ENCODE data around the gene FOXL3.

Gene FOXL3

DNA sequence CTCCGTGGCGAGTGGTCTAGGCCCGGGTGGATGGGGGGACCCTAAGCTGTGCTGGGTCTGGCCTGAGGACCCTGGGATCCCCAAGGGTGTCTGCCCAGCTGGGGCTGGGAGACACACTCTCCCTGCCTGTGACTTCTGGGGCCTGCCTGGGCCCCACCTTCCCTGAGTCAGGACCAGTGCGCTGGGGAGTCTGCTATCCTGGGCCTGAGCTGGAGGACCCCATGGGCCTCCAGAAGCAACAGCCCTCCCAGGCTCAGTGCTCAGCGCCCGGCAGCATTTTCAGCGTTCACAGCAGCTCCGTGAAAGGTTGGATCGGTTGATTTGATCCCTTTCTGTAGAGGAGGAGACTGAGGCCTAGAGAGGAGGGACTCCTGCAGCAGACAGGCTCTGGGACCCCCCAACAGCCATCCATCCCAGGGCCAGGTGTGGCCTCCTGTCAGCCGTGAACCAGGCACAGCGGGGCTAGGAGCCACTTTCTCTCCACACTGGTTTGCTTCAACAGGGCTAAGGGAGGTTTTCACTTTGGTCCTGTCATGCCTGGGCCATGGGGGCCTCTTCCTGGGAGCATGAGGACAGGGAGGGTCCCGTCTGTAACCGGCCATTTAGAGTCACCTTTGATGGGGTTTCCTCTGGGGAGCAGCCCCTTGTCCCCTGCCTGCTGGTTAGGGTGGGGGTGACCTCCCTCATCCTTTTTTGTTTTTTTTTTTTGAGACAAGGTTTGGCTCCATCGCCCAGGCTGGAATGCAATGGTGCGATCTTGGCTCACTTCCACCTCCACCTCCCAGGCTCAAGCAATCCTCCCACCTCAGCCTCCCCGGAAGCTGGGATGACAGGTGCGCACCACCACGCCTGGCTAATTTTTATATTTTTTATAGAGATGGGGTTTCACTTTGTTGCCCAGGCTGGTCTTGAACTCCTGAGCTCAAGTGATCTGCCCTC lies 12.4 kb downstream of the FOXL3 start:
- no peak for DNase-seq (ENCODE audit: low read depth)

DNA sequence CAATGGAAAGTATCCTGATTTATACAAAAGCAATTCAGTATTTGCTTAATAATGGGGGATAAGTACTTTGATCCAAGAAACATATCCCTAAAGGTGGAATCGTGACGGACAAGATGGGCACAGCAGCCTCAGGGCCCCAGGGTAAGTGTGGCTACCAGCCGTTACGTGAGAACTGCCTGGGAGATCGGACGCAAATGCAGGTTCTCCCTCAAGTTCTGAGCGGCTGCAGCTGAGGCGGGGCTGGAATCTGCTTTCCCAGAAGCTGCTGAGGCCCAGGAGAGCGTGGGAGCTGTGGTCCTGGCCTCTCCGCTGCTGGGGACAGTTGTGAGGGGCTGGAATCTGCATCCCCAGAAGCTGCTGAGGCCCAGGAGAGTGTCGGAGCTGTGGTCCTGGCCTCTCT lies 13.5 kb downstream of the FOXL3 start:
- DNase-seq (ENCODE audit: low read depth): no peak

DNA sequence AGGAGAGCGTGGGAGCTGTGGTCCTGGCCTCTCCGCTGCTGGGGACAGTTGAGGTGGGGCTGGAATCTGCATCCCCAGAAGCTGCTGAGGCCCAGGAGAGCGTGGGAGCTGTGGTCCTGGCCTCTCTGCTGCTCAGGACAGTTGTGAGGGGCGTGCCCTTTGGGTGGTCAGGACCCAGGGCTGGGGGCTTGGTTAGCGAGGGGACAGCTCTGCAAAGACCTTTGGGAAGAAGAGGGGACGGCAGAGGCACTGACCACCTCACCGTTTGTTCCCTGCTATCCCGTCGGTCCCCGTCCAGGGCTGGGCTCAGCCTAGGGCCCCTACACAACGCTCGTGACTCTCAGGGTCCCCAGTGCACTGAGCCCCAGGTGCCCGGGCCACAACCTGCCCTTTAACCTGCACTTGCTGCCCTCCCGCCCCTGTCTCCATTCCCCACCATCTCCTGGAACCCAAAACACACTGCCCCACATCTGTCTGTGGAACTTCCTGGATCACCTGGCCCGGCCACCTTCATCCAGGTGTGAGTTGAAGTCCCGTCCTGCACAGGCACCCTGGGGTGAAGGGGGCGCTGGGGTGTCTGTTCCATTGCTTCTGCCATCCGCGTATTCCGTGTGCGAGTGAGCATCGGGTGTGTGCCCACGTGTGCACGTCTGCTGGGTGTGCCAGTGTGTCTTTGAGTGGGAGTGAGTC lies 14.1 kb downstream of the FOXL3 start:
- DNase-seq (ENCODE audit: low read depth): no peak

DNA sequence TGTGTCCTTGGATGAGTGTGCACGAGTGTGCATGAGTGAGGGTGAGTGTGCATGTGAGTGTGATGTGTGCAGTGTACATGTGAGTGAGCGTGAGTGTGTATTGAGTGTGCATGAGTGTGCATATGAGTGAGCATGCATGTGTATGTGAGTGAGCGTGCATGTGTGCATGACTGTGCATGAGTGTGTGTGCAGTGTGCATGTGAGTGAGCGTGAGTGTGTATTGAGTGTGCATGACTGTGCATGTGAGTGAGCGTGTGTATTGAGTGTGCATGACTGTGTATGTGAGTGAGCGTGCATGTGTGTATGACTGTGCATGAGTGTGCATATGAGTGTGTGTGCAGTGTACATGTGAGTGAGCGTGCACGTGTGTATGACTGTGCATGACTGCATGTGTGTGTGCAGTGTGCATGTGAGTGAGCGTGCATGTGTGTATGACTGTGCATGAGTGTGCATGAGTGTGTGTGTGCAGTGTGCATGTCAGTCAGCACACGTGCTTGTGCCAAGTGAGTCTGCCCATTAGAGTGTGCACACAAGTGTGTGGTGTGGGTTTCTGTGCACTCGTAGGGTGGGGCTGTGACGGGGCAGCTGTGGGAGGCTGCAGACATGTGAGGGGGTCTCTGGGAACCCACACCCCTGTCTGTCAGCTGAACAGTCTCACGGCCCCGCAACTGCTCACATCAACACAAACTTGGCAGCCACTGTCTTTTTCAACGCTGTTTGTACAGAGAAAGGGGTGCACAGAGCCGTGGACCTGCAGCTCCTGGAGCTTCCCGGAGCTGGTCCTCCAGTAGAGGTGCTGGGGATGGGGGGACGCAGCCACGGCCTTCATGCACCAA lies 14.8 kb downstream of the FOXL3 start:
- no peak for DNase-seq (ENCODE audit: low read depth)

DNA sequence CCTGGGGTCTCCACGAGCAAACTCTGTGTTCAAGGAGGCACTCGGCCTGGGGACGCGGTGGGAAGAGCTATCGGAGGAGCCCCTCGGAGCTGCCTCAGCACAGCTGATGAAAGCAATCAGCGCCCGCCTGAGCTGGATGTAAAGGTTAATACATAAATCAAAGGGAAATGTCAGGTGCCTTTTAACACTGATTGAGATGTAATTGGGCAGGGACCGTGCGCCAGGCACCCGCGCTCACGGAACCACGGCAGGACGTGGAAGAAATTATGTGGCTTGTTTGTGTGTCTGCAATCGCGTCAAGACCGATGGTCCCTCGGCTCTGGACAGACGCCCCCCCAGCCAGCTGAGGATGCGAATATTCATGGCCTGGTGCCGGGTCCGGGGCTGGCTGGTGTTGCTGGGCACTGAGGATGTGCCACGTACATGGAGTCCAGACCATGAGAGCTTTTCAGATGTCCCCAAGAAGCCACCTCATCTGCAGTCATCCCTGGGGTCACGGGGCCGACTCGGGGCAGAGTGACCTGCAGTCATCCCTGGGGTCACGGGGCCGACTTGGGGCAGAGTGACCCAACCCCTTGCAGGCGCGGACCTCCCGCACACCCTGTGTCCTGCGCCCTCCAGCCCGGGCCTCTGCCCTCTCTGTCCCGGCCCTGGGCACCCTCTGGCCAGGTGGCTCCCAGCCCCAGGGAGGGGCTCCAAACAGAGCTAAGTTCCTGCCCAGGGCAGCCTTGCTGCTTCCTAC lies 15.6 kb downstream of the FOXL3 start:
- no peak for DNase-seq (ENCODE audit: low read depth)

DNA sequence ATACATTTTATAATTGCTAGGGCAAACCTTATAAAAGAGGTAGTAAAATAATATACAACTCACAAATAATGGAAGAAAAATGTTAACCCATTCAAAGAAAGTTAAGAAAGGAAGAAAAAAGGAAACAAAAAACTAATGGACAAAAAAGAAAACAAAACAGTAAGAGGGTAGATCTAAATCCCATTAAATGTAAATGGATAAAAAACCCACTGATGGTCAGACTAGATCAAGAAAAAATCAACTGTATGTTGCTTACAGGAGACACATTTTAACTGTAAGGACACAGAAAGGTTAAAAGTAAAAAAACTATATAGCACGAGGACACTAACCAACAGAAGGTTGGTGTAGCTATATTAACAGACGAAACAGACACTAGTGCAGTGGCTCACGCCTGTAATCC lies 18.0 kb downstream of the FOXL3 start:
- no peak for DNase-seq (ENCODE audit: low read depth)

DNA sequence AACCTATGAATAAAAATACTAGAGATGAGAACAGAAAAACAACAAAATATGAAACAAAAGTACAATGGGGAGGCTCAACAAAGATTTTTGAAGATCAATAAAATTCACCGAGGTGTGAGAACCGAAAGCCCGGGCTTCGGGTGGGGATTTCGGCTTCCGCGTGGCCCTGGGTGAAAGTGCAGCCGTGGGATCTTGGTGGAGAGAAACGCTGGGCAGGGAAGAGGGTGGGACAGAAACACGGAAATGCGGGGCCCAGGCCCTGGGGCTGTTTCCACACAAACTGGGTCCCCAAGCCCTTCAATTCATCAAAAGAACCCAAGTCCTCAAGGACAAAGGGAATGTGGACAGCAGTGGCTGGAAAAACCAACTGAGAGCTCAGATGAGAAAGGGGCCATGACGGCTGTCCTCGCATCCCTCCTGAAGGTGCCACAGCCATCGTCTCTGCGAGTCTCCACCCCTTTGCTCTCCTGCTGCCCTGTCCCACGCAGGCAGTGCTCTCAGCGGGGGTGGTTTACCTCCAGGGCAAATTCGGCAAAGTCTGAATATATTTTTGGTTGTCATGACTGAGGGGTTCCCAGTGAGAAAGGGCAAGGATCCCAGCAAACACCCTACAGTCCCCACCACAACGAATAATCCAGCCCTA lies 19.7 kb downstream of the FOXL3 start:
- DNase-seq (ENCODE audit: low read depth): no peak

DNA sequence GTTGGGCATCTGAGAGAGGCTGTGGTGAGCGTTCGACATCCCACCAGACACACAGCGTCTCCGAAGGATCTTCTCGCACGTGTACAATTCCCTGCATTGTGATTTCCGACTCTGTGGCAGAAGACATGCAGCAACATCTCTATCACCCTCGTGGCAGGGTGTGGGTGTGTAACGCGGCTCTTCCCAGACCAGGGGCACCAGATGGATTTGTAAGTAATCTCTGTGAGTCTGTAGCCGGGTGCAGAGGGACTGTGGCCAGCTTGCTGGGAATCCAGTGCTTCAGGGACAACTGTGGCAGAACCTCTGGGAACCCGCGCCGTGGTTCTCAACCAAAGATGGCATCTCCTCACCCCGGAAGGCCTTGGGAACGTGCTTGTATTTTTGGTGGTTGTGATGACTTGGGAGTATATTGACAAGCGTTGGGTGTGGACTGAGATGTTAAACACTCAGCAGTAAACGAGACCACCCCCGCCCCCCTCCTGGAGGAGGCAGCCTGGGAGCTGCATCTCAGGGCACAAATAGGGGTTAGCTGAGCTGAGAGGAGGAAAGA lies 21.2 kb downstream of the FOXL3 start:
- DNase-seq (ENCODE audit: low read depth): no peak

DNA sequence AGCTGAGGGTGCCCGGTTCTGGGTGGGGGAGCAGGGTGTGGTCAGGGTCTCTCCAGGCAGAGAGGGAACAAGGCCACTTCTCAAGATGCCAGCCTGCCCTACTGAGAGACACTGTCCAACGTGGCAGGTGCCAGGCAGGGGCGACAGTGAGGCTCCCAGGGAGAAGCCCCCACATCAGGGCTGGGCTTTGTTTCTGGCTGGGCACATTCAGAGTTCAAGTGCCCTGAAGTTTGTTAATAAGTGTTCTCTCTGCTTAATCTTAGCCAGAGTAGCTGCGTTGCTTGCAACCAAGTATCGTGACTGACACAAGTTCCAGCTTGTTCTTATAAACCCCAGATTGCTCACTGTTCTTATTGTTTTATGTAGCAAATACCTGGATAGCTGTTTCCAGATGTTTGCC lies 21.8 kb downstream of the FOXL3 start:
- DNase-seq (ENCODE audit: low read depth): no peak

DNA sequence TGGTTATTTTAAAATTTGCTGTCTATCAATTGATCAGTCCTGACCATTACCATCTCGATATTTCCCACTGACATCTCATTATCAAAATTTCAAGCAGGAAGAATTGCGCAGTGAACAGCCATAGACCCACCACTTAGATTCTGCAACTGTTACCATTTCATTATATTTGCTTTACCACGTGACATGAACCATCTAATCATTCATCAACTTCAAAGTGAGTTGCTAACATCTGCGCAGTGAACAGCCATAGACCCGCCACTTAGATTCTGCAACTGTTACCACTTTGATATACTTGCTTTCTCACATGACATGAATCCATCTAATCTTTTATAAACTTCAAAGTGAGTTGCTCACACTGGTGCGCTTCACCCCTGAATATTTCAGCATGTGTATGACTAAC lies 22.5 kb downstream of the FOXL3 start:
- no peak for DNase-seq (ENCODE audit: low read depth)

DNA sequence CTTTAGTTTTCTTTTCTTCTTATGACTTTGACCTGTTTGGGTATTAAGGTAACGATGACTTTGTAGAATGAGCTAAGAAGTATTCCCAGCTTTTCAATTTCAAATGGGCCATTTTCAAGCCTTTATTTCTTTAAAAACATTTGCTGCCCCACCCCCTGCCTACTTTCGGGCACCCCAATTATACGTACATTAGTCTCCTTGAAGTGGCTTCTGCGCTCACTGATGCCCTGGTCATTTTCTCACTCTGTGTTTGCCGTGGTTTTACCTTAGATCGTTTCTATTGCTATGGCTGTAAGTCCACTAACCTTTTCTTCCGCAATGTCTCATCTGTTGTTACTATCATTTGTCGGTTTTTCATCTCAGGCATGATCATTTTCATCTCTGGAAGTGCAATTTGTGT lies 24.9 kb downstream of the FOXL3 start:
- DNase-seq (ENCODE audit: low read depth): no peak

DNA sequence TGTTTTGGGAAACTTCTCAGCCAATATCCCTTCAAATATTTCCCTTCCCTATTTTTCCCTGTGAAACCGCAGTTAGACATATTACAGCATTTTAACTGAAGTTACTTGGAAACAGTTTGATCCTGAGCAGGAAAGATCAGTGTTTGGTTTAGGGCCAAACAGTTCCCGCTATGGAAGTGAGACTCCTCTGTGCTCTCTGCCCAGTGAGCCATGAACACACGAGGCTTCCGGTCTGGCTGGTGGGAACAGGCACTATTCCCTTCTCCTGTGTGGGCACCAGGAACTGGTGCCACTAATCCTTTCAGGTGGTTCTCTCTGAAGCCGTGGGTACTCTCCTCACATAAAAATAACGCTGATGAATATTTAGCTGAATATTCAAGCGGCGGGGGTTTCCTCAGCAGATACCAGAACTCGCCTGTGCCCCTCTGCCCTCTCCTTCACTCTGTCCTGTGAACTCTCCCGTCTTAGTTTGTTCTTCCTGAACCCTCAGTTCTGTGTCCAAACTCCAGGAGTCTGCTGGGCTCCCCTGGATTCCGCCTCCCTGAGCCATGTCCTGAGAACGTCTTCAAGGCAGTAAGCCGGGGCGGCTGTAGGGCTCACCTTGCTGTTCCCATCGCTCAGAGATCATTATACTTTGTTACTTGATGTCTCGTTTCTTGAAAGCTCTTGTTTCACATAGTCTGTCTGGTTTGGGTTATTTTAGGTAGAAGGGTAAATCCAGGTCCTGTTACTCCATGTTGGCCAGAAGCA lies 25.7 kb downstream of the FOXL3 start:
- DNase-seq (ENCODE audit: low read depth): no peak

DNA sequence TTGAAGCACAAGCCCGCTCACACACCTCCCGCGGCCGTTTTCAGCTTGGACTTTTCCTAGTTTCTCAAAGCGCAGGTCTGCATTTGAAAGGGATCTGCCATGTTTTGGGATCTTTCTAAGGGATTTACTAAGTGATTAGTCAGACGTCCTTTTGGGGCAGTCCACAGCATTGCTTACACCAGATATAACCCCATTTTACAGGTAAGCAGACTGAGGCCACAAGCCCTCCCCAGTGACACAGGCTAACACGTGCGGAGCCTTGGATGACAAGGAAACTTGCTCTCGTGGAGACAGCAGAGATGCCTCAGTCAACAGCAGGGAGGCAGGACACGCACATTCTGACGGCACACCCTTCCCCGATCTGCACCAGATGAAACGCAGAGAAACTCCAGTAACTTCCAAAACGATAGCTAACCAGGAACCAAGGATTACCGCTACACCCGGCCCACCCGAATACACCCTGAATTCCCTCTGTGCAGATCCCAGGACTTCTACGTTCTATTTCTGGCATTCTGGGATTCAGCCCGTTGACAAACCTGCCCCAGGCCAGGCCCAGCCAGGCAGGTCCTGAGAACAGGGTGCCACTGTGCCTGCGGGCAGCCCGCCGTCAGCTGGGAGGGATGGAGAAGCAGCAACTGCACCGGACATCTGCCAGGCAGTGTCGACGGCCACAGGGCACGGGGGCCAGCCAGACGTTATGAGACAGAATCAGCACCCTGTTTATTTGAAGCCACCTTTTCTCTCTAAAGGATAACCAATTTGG lies 27.9 kb downstream of the FOXL3 start:
- DNase-seq (ENCODE audit: low read depth): no peak

DNA sequence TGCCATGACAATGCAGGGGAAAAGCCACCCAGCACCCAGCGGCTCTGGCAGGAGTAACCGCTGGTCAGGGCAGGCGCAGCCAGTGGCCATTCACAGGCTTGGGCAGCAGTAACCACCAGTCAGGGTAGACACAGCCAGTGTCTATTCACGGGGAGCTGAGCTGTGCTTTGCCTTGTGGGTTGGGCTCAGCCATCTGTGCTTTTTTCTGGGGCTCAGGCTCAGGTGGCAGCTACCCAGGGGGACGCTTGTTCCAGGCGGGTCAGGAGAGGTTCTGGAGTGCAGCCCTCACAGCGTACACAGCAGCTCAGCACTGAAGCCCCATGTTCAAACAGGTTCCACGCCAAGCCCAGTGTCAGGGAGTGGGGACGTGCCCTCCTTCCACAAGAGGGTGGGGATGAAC lies 28.5 kb downstream of the FOXL3 start:
- no peak for DNase-seq (ENCODE audit: low read depth)

DNA sequence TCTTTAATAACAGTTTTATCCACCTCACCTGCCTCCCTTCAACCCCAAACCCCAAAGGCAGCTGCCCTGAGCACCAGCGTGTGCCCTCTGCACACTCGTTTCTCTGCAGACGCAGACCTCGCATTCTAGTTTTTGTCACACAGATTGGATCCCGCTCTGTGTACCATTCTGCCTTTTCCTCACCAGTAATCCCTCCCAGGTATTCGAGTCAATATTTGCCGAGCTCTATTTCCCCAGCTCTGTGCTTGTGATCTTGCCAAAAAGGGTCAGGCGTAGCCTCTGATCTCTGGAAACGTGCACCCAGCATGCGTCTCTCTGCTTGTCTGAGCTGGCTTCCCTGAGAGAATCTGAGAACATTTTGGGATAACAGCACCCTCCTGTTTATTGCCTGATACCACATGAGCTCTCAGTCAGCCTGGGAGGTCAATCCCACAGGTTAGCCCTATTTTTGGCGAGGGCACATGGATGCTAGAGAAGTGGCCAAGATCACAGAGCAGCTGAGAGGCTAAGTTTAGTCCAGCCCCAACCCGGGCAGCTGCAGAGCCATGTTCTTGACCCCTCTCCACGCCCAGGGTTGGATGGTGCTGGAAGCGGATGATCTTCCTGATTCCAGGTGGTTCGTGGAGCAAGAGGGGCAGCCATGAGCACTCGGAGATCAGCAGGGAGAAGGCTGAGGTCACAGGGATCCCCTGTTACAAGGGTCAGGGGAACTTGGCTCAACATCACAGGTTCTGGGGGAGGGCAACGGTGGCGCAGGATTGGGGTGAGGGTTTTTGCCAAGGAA lies 29.1 kb downstream of the FOXL3 start:
- no peak for DNase-seq (ENCODE audit: low read depth)

DNA sequence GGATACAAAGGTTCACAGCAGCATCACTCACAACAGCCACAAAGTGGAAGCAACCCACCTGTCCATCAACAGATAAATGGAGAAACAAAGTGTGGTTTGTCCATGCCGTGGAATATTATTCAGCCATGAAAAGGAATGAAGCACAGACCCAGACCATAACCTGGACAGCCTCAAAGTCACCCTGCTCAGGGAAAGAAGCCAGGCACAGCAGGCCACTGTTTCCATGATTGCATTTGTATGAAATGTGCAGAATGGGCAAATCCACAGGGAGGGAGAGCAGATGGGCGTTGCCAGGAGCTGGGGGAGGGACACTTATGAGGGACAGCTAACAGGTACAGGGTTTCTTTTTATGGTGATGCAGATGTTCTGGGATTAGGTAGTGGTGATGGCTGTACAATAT lies 30.3 kb downstream of the FOXL3 start:
- DNase-seq (ENCODE audit: low read depth): no peak

DNA sequence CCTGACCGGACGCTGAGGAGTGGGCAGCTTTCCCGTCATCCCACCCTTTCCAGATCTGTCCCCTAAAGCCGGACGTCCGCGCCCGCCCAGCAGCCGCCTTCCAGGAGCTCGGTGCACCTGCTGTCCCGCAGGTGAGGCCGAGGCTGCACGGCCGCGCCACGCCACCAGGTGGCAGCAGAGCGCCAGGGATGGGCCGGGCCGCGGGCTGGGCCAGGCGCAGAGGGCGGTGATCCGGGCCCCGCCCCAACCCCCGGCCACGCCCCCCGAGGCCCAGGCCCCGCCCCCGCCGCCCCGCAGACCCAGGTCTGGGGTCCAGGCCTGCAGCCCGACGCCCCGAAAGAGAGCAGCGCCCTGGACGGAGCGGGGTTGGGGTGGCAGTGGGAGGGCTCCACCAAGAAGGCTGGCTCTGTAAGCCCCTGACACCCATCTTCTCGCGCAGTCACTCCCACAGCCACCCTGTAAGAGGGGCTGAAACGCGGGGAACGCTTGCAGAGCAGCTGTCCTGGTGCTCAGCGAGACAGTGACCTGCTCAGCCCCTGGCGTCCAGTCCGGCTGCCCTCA lies 32.2 kb downstream of the FOXL3 start:
- peak; percentile 5 for DNase-seq (ENCODE audit: low read depth)

DNA sequence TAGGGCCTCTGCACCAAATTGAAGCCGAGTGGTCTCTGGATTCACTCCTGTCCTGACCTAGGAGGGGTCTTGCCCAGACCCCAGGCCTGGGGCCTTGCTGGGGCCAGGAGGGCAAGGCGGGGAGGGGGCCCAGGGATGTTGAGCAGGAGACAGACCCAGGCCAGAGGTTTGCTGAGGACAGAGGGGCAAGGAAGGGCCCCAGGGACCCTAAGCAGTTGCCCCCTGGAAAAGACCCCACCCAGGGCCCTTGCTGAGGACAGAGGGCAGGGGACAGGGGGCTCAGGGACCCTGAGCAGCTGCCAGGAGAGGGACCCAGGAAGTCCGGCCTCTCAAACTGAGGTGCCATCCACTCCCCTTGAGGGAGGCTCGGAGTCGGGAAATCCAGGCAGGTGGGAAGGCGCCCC lies 32.7 kb downstream of the FOXL3 start:
- no peak for DNase-seq (ENCODE audit: low read depth)
